HG03342 (cell line): ENCODE results near the gene GPR82.
"Not testable (repeated sequence)": the region's sequence is repeated elsewhere in the genome, so short reads cannot be mapped to it uniquely, and the experiment has no call there.

Experiments used
- ATAC-seq: cut with Tn5 transposase; IDR thresholded peaks from one replicate; pipeline ENCODE4 v1.9.1; 2021; ENCODE audit warnings: mild to moderate bottlenecking, moderate library complexity; ENCODE audit not compliant: unreplicated experiment

The GPR82 gene

DNA sequence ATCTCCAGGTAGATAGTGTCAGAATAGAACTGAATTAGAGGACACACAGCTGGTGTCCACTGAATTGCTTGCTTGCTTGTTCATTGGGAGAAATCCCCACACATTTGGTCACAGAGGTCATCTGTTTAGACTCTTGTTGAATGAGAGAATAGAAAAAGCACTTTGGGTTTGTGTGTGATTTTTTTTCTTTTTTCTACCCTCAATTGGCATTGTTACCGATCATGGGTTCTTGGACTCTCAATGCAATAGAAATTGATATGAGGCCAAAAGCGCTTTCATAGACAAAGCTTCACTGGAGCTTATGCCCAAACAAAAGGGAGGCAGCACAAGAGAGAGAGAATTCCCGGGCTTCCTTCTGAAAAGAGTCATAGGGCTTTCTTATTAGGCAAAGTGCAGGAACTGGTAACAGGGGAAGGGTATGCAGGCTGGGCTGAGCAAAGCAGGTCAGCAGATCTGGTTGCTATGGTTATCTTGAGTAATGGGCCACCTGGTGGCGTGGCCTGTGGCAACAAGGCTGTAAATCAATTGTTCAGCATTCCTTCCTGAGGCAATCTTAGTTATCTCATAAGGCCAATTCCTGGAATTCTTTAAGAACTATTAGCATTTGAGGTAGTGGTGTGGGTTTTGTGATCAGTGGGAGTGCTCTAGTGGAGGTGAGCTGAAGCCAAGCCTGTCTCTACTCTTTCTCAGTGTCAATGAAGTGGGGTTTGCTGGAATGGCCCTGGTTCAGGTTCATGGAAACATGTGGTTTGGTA lies 5.3 kb upstream of the GPR82 start:
- no peak for ATAC-seq

DNA sequence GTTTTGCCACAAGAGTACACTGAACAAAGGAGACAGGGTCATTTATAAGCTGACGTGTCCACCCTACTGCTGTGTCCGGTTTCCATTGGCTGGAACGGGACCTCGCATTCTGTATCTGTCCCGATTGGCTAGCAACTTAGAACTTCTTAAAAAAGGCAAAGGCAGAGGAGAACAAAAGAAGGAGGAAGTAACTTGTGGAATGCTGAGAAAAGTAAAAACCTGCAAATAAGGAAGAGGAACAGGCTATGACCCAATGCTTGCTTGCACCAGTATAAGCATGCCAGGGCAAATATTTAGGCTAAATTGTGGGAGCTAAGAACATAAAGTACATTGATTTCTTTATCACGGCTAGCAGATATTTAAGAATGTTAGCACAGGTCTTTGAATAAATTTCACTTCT lies 4.4 kb upstream of the GPR82 start:
- not testable (repeated sequence) for ATAC-seq

DNA sequence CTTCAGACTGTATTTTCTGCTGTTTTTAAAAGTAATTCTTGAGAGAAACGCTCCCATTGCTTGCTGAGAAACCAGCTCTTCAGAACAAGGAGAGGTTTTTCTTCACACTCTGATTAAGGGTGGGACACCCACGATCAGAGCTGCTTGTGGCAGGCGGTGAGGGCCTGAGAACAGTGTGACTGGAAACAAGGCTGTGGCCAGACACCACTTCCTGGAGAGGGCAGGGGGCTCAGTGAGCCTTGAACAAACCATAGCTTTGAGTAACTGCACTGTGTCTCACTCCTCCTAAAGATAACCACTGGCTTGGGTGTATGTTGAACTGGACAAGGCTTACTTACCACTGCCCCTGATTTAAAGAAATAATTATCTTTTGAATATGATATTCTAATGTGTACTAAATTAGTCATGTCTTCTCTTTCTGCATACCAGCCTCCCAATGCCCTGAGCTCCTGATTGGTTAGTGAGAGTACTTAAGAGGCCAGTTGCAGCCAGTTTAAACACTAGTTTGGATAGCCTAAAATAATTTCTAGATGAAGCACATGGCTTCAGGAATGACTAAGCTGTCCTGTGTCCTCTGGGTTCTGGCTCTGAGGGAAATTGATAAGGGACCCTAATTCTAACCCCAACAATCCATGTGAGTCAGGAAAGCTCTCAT lies 3.7 kb upstream of the GPR82 start:
- peak; percentile 90 for ATAC-seq

DNA sequence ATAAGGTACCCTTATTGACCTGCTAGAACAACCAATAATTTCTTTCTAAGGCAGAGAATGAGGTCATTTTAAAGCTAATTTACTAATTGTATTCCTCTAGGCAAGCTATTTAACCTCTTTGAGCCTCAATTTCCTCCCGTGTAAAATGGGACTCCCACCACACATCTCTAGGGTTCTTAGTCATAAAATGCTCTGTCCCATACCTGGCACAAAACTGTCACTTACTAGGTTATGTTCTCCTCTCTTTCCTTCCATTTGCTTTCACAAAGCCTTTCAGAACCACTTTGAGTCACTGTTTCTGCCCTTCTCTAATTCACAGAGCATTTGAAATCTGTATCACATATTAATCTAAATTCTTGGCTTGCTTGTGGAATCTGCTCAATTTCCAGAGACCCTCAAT lies 2.4 kb upstream of the GPR82 start:
- ATAC-seq: peak; percentile 37

DNA sequence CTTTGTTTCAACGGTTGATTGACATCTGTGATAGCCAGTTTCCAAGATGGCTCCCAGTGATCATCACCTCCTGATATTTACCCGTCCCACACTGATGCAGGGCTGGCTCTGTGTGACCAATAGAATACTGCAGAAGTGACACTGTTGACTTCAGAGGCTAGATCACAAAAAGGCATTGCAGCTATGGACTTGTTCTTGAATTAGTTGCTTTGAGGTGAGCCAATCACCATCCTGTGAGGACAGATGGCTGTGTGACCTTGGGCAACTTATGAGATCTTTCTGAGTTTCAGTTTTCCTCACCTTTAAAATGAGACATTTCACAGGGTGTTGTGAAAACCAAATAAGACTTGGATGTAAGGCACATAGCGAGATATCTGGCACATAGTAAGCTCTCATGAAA lies 1.8 kb upstream of the GPR82 start:
- no peak for ATAC-seq

DNA sequence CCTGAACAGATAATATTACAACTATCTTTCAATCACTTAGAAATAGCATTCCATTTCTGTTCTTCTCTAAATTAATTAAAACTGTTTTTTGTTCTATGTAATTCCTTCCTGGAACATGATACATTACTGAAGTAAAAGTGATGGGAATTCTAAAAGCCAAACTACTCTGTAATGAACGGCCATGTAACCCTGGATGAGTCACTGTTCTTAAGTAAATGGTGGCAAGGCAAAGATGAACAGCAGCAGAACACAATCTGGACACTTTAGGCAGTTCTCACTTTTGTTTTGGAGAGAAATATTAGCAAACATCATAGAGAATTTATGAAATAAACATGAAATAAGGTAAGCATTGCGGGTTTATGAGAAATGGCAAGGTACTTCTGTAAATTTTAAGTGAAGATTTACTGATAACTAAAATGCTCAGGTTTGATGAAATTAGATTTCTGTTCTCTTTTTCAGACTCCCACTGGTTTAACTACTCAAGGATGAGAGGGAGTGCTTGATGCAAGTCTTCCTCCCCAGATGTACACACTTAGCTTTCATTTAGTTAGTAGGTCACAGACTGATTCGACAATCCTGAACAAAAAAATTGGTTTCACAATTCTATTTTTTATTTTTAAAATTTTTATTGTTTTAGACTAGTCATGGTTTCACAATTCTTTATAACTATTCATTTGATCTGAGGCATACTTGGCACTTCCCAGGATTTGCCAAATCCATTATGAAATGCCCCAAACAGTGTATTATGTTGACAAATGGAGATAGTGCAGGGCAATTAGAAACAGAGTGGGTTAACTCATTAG lies 964 bp upstream of the GPR82 start:
- no peak for ATAC-seq

DNA sequence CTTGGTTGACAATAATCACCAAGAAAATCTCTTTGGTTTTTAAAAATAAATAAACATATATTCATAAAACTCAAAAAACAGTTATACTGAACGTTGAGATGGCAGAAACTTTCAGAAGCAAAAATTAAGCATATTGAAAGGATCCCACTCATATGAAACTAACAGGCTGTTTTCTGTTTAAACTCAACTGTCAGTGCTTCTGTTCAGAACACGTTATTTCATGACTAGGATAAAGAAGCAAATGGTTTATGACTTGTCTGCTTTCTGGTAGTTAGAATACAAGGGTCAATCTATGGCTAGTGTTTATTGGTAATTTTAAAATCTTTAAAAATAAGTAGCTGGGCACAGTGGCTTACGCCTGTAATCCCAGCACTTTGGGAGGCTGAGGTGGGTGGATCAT lies 4.1 kb downstream of the GPR82 start:
- ATAC-seq: no peak

DNA sequence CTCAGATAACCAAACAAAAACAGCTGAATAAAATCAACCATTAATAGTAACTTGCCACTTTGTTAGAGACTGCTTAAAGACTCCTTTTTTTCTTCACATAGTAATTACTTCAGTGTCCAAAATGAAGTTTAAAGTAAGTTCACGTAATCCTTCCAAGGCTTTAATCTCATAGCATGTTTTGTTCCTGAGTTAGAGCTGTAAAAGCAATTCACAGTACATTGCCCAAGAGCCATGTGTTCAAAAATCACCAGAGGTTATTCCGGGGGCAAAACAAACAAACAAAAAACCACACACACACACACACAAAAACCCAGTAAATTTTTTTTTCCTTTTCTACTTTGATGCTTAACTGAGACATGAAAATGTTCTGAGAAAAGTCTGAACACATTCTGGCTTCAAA lies 6.1 kb downstream of the GPR82 start:
- ATAC-seq: no peak

DNA sequence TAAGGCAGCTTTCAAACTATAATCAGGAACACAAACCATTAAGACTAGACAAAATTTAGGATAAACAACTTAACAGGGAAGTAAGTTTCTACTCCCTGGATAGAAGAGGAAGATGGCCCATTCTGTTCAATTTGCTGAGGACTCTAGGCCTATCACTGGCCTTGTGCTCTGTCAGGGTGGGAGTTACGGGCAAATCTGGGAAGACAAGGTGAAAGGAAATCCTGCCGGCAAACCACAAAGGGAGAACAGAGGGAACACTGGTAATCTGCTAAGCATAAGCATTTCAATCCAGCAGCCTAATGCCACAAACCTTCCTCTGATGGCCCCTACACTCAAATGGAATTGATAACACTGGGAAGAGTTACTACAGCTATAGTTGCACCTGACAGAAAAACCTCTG lies 8.3 kb downstream of the GPR82 start:
- no peak for ATAC-seq

DNA sequence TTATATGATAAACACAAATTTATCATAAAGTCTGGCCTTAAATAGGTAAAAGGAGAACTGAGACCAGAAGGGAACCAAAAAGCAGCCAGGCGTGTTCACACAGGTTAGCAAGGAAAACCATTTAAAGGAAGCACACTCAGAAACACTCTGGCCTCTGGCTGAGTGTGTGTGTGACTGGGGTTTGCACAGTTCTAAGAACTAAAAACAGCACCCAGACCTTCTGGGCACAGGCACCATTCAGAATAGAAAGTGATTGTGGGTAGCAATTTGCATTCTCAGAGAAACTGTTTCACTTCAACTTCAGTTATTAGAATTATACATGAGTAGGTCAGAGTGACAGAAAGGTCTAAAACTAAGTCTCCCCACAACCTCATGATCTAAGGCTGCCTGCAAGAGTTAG lies 10.0 kb downstream of the GPR82 start:
- peak; percentile 96 for ATAC-seq

DNA sequence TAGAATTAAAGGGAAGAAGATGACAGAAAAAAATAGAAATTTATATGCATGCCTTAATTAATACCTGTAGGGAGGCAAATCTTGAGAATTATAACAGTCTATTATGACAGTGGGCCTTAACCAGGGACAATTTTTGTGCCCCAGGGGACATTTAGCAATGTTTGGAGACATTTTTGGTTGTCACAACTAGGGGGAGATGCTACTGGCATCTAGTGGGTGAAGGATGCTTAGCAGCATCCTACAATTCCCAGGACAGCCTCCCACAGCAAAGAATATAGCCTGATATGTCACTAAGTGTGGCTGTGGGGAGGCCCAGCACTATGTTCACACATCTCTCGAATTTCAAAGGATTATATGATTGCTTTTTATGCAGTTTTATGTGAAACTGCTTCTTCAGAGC lies 10.5 kb downstream of the GPR82 start:
- no peak for ATAC-seq

DNA sequence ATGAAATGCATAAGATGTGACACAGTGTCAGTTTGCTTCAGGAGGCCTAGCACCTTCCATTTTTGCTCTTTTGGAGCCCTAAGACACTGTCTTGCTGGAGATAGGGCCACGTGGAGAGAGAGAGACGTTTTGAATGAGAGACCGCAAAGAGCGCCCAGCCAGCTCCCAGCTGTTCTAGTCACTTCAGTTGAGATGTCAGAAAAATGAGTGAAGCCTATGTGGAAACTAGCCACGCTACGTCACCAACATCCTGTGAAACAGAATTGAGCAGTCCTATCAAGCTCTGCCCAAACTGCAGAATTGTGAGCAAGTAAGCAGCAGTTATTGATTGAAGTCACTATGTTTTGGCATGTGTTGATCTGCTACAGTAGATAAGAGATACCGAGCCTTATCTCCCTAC lies 13.1 kb downstream of the GPR82 start:
- ATAC-seq: no peak

DNA sequence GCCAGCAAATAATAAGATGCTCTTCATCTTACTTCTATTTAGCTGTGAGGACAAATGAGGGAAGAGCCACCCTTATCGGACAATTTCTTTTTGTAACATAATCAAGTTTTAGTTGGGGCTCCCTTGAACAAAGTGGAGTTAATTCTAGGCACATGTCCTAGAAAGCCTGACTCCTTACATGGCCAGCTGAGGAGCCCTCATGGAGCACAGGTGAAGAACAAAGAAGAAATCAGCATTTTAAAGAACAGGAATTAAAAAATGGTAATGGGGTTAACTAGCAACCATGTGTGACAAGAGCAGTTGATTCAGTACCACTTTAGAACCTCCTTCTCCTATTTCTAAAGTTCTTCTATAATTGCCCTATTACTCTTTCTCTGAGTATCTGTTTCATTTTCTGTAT lies 15.9 kb downstream of the GPR82 start:
- no peak for ATAC-seq

DNA sequence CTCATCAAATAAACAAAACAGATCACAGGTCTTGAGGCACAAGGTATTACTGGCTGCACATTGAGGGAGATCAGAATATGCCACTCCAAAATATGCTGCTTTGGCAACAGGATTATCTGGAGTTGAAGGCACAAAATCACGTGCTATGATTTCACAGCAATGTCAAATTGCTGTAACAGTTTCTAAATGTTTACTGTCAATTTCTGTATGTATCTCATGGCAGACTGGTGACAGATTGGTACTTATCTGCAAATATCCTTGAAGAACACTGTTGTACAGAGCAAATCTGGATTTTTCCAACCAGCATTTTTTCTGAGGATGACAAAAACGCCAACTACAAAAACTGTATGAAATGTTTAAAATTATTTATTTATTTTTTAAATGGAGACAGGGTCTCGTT lies 26.7 kb downstream of the GPR82 start:
- ATAC-seq: no peak

DNA sequence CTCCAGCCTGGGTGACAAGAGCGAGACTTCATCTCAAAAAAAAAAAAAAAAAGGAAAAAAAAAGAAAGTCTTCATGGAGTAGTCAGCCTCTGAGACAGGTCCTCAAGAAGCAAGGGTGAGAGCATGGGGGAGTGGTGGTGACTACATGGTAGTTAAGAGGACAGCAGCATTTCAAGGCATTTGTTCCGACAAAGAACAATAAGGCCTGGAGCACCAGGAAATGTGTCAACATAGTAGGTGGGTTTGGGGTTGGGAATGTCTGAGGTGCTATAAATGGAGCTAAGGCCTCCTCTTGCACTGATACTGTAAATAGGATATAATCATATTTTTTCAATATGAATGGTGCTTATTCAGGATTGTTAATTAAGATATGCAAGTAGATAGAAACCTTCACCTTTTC lies 34.4 kb downstream of the GPR82 start:
- ATAC-seq: no peak

DNA sequence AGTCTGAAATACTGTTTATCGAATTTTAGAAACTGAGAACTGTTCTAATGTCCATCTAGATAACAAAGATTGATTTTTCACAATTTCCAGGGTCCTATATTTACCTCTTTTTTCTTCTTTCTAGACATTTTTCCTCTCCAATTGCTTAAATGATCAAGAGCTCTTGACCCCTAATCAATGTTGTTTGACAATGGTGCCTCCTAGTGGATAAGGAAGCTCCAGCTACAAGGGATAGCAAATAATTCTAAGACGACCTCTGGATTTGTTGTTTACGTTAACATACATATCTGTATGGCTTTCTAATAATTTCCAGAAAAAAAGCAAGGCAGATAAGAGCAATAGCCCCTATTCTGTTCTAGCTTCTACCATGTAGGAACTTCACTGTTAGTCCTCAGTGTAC lies 35.8 kb downstream of the GPR82 start:
- no peak for ATAC-seq

DNA sequence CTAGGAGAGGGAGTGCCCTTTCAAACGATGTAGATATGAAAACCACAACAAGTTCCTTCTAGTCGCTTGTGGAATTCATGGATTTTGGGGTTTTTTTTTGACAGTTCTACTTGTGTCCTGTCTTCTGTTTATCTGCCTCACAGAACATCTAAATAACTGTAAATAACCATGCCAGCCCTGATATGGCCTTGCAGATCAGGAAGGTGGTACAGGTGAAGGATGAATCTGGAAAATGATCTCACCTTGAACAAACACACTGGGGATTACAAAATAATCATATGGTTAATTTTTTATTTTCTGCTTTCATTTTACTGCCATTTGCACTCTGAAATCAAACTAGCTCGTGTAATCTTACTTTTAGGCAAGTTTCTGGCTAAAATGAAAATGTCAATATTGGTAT lies 37.2 kb downstream of the GPR82 start:
- no peak for ATAC-seq

DNA sequence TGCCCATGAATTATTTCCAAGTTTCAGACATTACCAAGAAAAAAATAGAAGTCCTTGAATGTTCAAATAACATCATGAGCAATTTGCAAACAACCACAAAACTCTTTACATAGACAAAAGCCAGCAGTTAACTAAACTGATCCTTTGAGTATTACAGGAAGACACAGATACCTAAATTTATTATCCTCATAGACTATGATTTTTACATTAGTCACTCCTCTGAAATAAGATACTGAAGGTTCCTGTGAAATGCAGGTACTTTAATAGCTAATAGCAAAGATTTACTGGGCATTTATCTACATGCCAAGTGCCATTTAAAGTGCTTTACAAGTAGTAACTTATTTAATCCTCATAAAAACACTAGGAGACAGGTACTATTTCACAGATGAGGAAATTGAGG lies 37.7 kb downstream of the GPR82 start:
- no peak for ATAC-seq

DNA sequence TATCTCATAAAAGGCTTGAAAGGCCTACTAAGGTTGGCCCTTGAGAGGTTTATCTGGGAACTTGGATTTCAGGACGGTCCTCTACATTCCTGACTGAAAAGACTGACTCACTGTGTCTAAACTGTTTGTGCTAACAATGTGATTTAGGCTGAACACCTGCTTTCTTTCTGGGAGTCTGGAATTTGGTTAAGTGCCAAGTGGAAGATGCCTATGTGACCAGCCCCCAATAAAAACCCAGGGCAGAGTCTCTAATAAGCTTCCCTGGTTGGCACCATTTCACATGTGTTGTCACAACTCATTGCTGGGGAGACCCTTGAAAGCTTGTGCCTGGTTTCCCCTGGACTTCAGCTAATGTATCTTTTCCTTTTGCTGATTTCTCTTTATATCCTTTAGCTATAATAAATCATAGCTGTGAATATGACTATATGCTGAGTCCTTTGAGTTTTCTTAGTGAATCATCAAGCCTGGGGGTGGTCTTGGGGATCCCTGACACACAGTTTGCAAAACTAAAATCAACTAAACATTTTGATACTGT lies 55.1 kb downstream of the GPR82 start:
- ATAC-seq: no peak
